ENCODE data around the gene ZBTB21.

DNA sequence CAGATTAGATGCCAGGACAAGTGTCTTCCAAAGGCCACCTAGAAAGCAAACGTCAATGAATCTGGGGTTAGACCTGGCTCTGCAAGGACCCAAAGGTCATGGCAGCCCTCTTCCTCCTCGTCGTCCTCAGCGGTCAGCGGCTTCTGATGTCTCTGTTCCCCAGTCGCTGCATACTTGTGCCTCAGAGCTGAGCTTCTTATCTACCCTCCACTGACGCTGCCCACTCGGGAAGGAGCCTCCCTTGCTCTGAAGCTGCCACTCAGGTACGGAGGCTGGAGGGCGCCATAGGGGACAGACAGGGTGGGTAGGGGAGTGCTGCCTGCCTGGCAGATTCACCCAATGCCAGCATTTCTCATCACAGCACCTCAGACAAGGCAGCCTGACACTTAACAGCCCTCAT, 49.6 kb upstream of the ZBTB21 start:
- TF ChIP-seq, protein P1, sequence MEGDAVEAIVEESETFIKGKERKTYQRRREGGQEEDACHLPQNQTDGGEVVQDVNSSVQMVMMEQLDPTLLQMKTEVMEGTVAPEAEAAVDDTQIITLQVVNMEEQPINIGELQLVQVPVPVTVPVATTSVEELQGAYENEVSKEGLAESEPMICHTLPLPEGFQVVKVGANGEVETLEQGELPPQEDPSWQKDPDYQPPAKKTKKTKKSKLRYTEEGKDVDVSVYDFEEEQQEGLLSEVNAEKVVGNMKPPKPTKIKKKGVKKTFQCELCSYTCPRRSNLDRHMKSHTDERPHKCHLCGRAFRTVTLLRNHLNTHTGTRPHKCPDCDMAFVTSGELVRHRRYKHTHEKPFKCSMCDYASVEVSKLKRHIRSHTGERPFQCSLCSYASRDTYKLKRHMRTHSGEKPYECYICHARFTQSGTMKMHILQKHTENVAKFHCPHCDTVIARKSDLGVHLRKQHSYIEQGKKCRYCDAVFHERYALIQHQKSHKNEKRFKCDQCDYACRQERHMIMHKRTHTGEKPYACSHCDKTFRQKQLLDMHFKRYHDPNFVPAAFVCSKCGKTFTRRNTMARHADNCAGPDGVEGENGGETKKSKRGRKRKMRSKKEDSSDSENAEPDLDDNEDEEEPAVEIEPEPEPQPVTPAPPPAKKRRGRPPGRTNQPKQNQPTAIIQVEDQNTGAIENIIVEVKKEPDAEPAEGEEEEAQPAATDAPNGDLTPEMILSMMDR (IDR thresholded peaks at IDR 0.05), result no peak
- no peak for TF ChIP-seq POLR2A (IDR thresholded peaks at IDR 0.05)

Measured in thyroid gland (tissue), 4 donors.